MM.1S (cell line): ENCODE data around the gene CMIP.

Experiments
- CTCF ChIP-seq: fragments of 300-600 bp; sonication (generic); IDR thresholded peaks from 2 replicates; pipeline ENCODE4 v1.5.1; 2016; ENCODE audit warnings: antibody characterized with exemption, low read length, mixed read lengths
- EZH2 ChIP-seq: fragments of 300-600 bp; sonication (generic); optimal IDR thresholded peaks from 2 replicates; pipeline ENCODE3; 2017; ENCODE audit warnings: low read depth, mild to moderate bottlenecking, antibody characterized with exemption, low read length, mixed read lengths
- EZH2phosphoT487 ChIP-seq: fragments of 300-600 bp; sonication (generic); IDR thresholded peaks from 2 replicates; pipeline ENCODE4 v1.6.1; 2018; ENCODE audit warnings: antibody characterized with exemption, low read length

- TF ChIP-seq CTCF (no peak), EZH2 (no peak), EZH2phosphoT487 (no peak)
These were observed 41.4 kb upstream of the CMIP start for GRCh38 chr16:81403208-81403600.
